Neural progenitor cell (in vitro differentiated cells): ENCODE data around the gene IL23R.

Experiments
- CTCF ChIP-seq: fragments of 200-600 bp; sonication (generic); IDR thresholded peaks from 2 replicates; pipeline ENCODE4 v1.5.1; 2017; ENCODE audit warnings: antibody characterized with exemption, mild to moderate bottlenecking
- EZH2 ChIP-seq: fragments of 200-600 bp; sonication (generic); IDR thresholded peaks from 2 replicates; pipeline ENCODE4 v1.6.1; 2017; ENCODE audit warnings: antibody characterized with exemption, mild to moderate bottlenecking, moderate library complexity
- EZH2phosphoT487 ChIP-seq: fragments of 200-600 bp; sonication (generic); IDR thresholded peaks from 2 replicates; pipeline ENCODE4 v1.6.1; 2017; ENCODE audit warnings: antibody characterized with exemption

- TF ChIP-seq CTCF, result no peak
- TF ChIP-seq EZH2, result no peak
- no peak for TF ChIP-seq EZH2phosphoT487
These were observed 25.6 kb downstream of the IL23R start for GRCh38 chr1:67191668-67192520.
